Neutrophil (primary cell): ENCODE measurements around the gene PPP2R2D.

ENCODE experiments used
- H3K27ac ChIP-seq: fragments of 200-600 bp; sonication (generic); 2 replicates; pipeline ENCODE4 v1.5.1; 2016; ENCODE audit warnings: mild to moderate bottlenecking, moderate library complexity
- H3K27me3 ChIP-seq: fragments of 200-600 bp; sonication (generic); 2 replicates; pipeline ENCODE4 v1.6.0; 2016; ENCODE audit warnings: mild to moderate bottlenecking
- H3K36me3 ChIP-seq: fragments of 200-600 bp; sonication (generic); 2 replicates; pipeline ENCODE4 v1.5.1; 2017
- H3K4me1 ChIP-seq, 2 experiments: fragments of 200-600 bp in 1 of 2; sonication (generic) in 1 of 2; 1 replicate in 1 of 2; 2 replicates in 1 of 2; pipeline versions ENCODE4 v1.5.1 to v1.6.1; 2013 to 2016; ENCODE audit warnings: low read depth in 1 of 2, low read length in 1 of 2, mild to moderate bottlenecking in 1 of 2, moderate library complexity in 1 of 2; ENCODE audit not compliant: control insufficient read depth in 1 of 2, insufficient read depth in 1 of 2
- H3K4me3 ChIP-seq, 2 experiments: fragments of 200-600 bp in 1 of 2; sonication (generic) in 1 of 2; 1 replicate in 1 of 2; 2 replicates in 1 of 2; pipeline ENCODE4 v1.5.1; 2013 to 2016; ENCODE audit warnings: low read depth in 1 of 2, low read length in 1 of 2, mild to moderate bottlenecking in 1 of 2, moderate library complexity in 1 of 2
- H3K9me3 ChIP-seq: fragments of 200-600 bp; sonication (generic); 2 replicates; pipeline ENCODE4 v1.5.1; 2016
- TF ChIP-seq, protein P1 (sequence below): fragments of 200-600 bp; sonication (generic); IDR thresholded peaks from 2 replicates; pipeline ENCODE4 v1.5.1; 2016; ENCODE audit warnings: antibody characterized with exemption

Gene PPP2R2D

DNA sequence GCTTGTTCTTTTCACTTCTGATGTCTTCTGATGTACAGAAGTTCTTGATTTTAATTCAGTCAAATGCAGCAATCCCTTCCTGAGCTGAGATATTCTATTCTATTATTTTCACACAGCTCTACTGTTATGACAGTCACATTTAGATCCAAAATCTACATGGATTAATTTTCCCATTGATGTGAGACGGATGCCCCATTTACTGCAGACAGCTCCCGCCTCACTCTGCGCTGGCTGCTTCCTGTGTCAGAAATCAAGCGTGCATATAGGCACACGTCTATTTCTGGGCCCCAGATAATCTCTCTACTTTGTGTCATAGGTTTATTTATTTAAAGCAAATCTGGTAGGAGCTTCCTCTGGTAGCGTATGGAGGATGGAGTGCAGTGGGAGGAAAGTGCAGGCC, 74.2 kb downstream of the PPP2R2D start:
- H3K9me3 ChIP-seq, result no peaks in the 10 kb centered on the region
- H3K4me1 ChIP-seq, result no peaks in the 10 kb centered on the region
- H3K27me3 ChIP-seq, result peaks cover 23% of the 10 kb centered on the region
- peaks cover 15% of the 10 kb centered on the region for H3K36me3 ChIP-seq
- TF ChIP-seq, protein P1, sequence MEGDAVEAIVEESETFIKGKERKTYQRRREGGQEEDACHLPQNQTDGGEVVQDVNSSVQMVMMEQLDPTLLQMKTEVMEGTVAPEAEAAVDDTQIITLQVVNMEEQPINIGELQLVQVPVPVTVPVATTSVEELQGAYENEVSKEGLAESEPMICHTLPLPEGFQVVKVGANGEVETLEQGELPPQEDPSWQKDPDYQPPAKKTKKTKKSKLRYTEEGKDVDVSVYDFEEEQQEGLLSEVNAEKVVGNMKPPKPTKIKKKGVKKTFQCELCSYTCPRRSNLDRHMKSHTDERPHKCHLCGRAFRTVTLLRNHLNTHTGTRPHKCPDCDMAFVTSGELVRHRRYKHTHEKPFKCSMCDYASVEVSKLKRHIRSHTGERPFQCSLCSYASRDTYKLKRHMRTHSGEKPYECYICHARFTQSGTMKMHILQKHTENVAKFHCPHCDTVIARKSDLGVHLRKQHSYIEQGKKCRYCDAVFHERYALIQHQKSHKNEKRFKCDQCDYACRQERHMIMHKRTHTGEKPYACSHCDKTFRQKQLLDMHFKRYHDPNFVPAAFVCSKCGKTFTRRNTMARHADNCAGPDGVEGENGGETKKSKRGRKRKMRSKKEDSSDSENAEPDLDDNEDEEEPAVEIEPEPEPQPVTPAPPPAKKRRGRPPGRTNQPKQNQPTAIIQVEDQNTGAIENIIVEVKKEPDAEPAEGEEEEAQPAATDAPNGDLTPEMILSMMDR, result no peak
- H3K27ac ChIP-seq, result no peak overlapping the region
- H3K4me3 ChIP-seq, result no peak overlapping the region

GRCh38 chr10:131975796-131976195, 75.0 kb downstream of the PPP2R2D start:
- Histone ChIP-seq H3K4me3 (no peak overlapping the region), H3K36me3 (peaks cover 7% of the 10 kb centered on the region), H3K9me3 (no peaks in the 10 kb centered on the region), H3K27ac (no peak overlapping the region), H3K27me3 (peaks cover 31% of the 10 kb centered on the region), H3K4me1 (peaks cover 2% of the 10 kb centered on the region in 2 experiments)
- TF ChIP-seq, protein P1, result no peak

- Histone ChIP-seq H3K27me3 (peaks cover 48% of the 10 kb centered on the region), H3K36me3 (no peaks in the 10 kb centered on the region), H3K9me3 (no peaks in the 10 kb centered on the region), H3K27ac (no peak overlapping the region), H3K4me1 (peaks cover 9 to 16% of the 10 kb centered on the region in 2 experiments), H3K4me3 (no peak overlapping the region)
- TF ChIP-seq, protein P1, result no peak
These were observed 76.7 kb downstream of the PPP2R2D start for GRCh38 chr10:131977323-131978096.

DNA sequence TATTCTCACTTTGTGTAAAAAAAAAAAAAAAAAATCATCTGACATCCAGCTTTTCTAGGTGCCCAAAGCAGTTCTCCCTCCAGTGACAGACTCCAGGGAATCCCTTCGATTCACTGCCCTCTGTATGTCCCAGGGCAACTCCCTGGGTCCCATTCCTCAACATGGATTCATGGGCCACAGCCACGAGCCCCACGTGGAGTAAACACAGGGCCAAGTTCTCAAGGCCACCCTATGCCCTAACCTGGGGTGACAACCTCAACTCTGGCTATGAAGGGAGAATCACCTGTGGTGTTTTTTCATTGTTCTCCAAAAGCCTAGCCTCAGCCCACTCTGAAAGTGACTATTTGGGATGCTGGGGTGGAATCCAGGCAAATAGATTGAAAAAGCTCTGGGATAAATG, 77.6 kb downstream of the PPP2R2D start:
- TF ChIP-seq, protein P1, result no peak
- Histone ChIP-seq H3K4me3 (no peak overlapping the region), H3K4me1 (peaks cover 9 to 18% of the 10 kb centered on the region in 2 experiments), H3K9me3 (no peaks in the 10 kb centered on the region), H3K36me3 (no peaks in the 10 kb centered on the region), H3K27ac (no peak overlapping the region), H3K27me3 (peaks cover 57% of the 10 kb centered on the region)

- TF ChIP-seq, protein P1, result no peak
- Histone ChIP-seq H3K27ac (no peak overlapping the region), H3K9me3 (no peaks in the 10 kb centered on the region), H3K27me3 (peaks cover 62% of the 10 kb centered on the region), H3K36me3 (no peaks in the 10 kb centered on the region), H3K4me3 (no peak overlapping the region), H3K4me1 (peaks cover 9 to 18% of the 10 kb centered on the region in 2 experiments)
These were observed 78.0 kb downstream of the PPP2R2D start for GRCh38 chr10:131978851-131979250.
